Measurements from ENCODE around the gene NPAS1. TPM values are rescaled to one million over a fixed set of nuclear protein-coding genes. Genes with fewer than 3 reads are reported as not detected.

The NPAS1 gene
- total and polyA plus RNA-seq, 2 of the 13 experiments (the other 11 are each of a cell fraction or from before 2014, with no cell fraction given), result 0.35 to 2.9 TPM

DNA sequence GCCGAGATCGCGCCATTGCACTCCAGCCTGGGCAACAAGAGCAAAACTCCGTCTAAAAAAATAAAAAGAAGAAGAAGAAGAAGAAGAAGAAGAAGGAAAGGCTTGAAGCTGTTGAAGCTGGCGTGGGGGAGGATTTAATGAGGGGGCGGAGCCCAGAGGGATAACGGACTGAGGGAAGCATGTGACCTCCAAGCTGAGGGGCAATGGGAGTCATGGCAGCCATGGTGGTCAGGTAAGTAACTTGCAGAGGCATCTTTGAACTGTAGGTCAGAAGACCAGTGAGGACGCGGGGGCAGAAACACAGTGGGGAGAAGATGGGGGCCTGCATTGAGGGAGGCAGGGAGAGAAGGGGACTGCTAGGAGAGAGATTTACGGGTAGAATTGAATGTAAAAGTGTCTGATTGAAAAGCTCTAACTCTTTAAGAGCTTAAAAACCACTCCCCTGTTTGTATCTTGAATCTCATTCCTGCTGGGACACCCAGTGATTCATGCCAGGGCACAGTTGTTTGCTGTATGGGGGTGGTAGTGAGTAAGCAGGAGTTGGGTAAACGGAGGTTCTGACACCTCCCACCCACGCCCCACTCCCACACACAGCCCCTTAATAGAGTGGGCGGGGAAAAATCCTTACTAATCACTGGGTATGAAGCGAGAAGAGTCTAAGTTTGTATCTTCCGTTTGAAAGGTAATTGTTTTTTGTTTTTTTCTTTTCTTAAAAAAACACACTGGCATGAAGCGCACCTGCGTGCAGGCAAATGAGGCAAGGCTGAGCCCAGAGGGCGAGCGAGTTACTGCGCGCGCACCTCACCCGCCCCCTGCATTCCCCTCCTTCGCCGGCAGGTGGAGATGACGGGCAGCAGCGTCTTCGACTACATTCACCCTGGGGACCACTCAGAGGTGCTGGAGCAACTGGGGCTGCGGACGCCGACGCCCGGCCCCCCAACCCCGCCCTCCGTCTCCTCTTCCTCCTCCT, 15.8 kb downstream of the NPAS1 start (continued):
- TF ChIP-seq E2F5 (CRISPR knock-in tag; conservative IDR thresholded peaks at IDR 0.05) (no peak), ZNF644 (CRISPR knock-in tag; IDR thresholded peaks at IDR 0.05; ENCODE audit: low read depth) (no peak), GLI4 (CRISPR knock-in tag; IDR thresholded peaks at IDR 0.05; ENCODE audit: borderline replicate concordance) (no peak), TCF12 (IDR thresholded peaks at IDR 0.05) (no peak), TCF12 (CRISPR knock-in tag; IDR thresholded peaks at IDR 0.05) (no peak), EEA1 (CRISPR knock-in tag; IDR thresholded peaks at IDR 0.05; ENCODE audit: borderline replicate concordance) (no peak), KLF6 (CRISPR knock-in tag; IDR thresholded peaks at IDR 0.05) (no peak), CEBPB (IDR thresholded peaks at IDR 0.05; ENCODE audit: borderline replicate concordance, low read depth, low read length) (no peak), SMYD3 (CRISPR knock-in tag; IDR thresholded peaks at IDR 0.05) (no peak), EP300 (IDR thresholded peaks at IDR 0.05; ENCODE audit: low read depth in 2 of 2, low read length in 2 of 2) (no peak), EP300 (CRISPR knock-in tag; IDR thresholded peaks at IDR 0.05; ENCODE audit: borderline replicate concordance) (no peak), ZBTB8A (CRISPR knock-in tag; IDR thresholded peaks at IDR 0.05; ENCODE audit: borderline replicate concordance, low read depth) (no peak), ZNF546 (CRISPR knock-in tag; conservative IDR thresholded peaks at IDR 0.05) (no peak), ZHX2 (IDR thresholded peaks at IDR 0.05; ENCODE audit: low read depth) (no peak), ZHX2 (CRISPR knock-in tag; IDR thresholded peaks at IDR 0.05; ENCODE audit: borderline replicate concordance) (no peak), PHB2 (IDR thresholded peaks at IDR 0.05; ENCODE audit: partially characterized antibody) (no peak)
- TF ChIP-seq, protein P1, sequence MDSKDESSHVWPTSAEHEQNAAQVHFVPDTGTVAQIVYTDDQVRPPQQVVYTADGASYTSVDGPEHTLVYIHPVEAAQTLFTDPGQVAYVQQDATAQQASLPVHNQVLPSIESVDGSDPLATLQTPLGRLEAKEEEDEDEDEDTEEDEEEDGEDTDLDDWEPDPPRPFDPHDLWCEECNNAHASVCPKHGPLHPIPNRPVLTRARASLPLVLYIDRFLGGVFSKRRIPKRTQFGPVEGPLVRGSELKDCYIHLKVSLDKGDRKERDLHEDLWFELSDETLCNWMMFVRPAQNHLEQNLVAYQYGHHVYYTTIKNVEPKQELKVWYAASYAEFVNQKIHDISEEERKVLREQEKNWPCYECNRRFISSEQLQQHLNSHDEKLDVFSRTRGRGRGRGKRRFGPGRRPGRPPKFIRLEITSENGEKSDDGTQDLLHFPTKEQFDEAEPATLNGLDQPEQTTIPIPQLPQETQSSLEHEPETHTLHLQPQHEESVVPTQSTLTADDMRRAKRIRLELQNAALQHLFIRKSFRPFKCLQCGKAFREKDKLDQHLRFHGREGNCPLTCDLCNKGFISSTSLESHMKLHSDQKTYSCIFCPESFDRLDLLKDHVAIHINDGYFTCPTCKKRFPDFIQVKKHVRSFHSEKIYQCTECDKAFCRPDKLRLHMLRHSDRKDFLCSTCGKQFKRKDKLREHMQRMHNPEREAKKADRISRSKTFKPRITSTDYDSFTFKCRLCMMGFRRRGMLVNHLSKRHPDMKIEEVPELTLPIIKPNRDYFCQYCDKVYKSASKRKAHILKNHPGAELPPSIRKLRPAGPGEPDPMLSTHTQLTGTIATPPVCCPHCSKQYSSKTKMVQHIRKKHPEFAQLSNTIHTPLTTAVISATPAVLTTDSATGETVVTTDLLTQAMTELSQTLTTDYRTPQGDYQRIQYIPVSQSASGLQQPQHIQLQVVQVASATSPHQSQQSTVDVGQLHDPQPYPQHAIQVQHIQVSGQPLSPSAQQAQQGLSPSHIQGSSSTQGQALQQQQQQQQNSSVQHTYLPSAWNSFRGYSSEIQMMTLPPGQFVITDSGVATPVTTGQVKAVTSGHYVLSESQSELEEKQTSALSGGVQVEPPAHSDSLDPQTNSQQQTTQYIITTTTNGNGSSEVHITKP (CRISPR knock-in tag; IDR thresholded peaks at IDR 0.05; ENCODE audit: low read depth), result no peak
